K562 (cell line): ENCODE measurements around the gene LRRC1.

ENCODE experiments used
- CREB1 ChIP-seq, 2 experiments: sonication (generic) in 1 of 2; formaldehyde crosslinking in 1 of 2; IDR thresholded peaks; 2 replicates each; pipeline versions ENCODE4 v1.6.1 to v1.8.0; 2012 to 2022; ENCODE audit warnings: inconsistent platforms in 1 of 2, mild to moderate bottlenecking in 1 of 2, missing genetic modification reagents in 1 of 2, moderate library complexity in 1 of 2
- E2F5 ChIP-seq: sonication (generic); formaldehyde crosslinking; IDR thresholded peaks from 2 replicates; pipeline ENCODE4 v1.8.0; 2022; ENCODE audit warnings: mild to moderate bottlenecking, missing genetic modification reagents
- EP300 ChIP-seq: IDR thresholded peaks from 2 replicates; pipeline ENCODE4 v1.6.1; 2012; ENCODE audit warnings: low read length, improper control_type of control experiment
- EZH2 ChIP-seq: IDR thresholded peaks from 2 replicates; pipeline ENCODE4 v1.6.1; 2012; ENCODE audit warnings: low read depth, mild to moderate bottlenecking, inconsistent platforms, low read length, borderline replicate concordance
- FOS ChIP-seq: IDR thresholded peaks from 3 replicates; pipeline ENCODE4 v1.6.1; 2011; ENCODE audit not compliant: insufficient read length; ENCODE audit errors: extremely low read depth
- FOXK2 ChIP-seq, 2 experiments: fragments of 450-650 bp; IDR thresholded peaks in 1 of 2; conservative IDR thresholded peaks in 1 of 2; 2 replicates each; pipeline ENCODE4 v1.6.1; 2016; ENCODE audit warnings: low read depth in 2 of 2, mild to moderate bottlenecking in 1 of 2
- PHB2 ChIP-seq: fragments of 450-650 bp; IDR thresholded peaks from 2 replicates; pipeline ENCODE4 v1.6.1; 2017; ENCODE audit warnings: low read depth
- POLR2A ChIP-seq: fragments of 450-650 bp; conservative IDR thresholded peaks from 2 replicates; pipeline ENCODE4 v1.6.1; 2016
- POLR2AphosphoS5 ChIP-seq: IDR thresholded peaks from 2 replicates; pipeline ENCODE4 v1.6.1; 2011; ENCODE audit warnings: mild to moderate bottlenecking, low read depth, low read length, moderate library complexity; ENCODE audit not compliant: control insufficient read depth, insufficient read depth
- RAD51 ChIP-seq: fragments of 450-650 bp; IDR thresholded peaks from 2 replicates; pipeline ENCODE4 v1.7.1; 2016; ENCODE audit warnings: low read depth, mild to moderate bottlenecking, borderline replicate concordance
- SIX5 ChIP-seq, 2 experiments: IDR thresholded peaks; 2 replicates each; pipeline ENCODE4 v1.6.1; 2011; ENCODE audit warnings: low read length in 2 of 2, borderline replicate concordance in 1 of 2, low read depth in 1 of 2, mild to moderate bottlenecking in 1 of 2, moderate library complexity in 1 of 2; ENCODE audit not compliant: insufficient read depth in 1 of 2
- SMARCA4 ChIP-seq: fragments of 450-650 bp; IDR thresholded peaks from 2 replicates; pipeline ENCODE4 v1.6.1; 2016
- ZNF280A ChIP-seq: fragments of 450-650 bp; IDR thresholded peaks from 2 replicates; pipeline ENCODE4 v1.6.1; 2018; ENCODE audit warnings: mild to moderate bottlenecking, low read depth; ENCODE audit not compliant: partially characterized antibody
- TF ChIP-seq, protein P1 (sequence below): fragments of 250-450 bp; sonication (Bioruptor Pico); IDR thresholded peaks from 2 replicates; pipeline ENCODE4 v1.8.0; 2022; ENCODE audit warnings: moderate library complexity, mild to moderate bottlenecking, inconsistent platforms

GRCh38 chr6:53850527-53850926 lies 55.7 kb downstream of the LRRC1 start:
- TF ChIP-seq SMARCA4 (no peak), RAD51 (no peak), E2F5 (CRISPR knock-in tag) (no peak), FOXK2 (conservative IDR thresholded peaks at IDR 0.05 in 1 of 2, IDR thresholded peaks at IDR 0.05 in 1 of 2; ENCODE audit: low read depth in 2 of 2) (no peak), PHB2 (no peak), FOS (no peak), EZH2 (no peak), POLR2AphosphoS5 (no peak), EP300 (no peak), SIX5 (IDR thresholded peaks at IDR 0.05; ENCODE audit: borderline replicate concordance in 1 of 2, insufficient read depth in 1 of 2, low read depth in 1 of 2, low read length in 2 of 2) (no peak), ZNF280A (no peak), CREB1 (IDR thresholded peaks at IDR 0.05) (no peak), CREB1 (CRISPR knock-in tag; IDR thresholded peaks at IDR 0.05) (no peak), POLR2A (no peak)
- TF ChIP-seq, protein P1, sequence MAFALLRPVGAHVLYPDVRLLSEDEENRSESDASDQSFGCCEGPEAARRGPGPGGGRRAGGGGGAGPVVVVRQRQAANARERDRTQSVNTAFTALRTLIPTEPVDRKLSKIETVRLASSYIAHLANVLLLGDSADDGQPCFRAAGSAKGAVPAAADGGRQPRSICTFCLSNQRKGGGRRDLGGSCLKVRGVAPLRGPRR (CRISPR knock-in tag), result no peak
